NOMO-1 treated with DMSO at 0.1 percent for 48 hours (cell line): ENCODE data around the gene SHC4.
A peak's percentile ranks its signal among the peaks of the same experiment; 100 is the strongest.
"Not testable (repeated sequence)": the region's sequence is repeated elsewhere in the genome, so short reads cannot be mapped to it uniquely, and the experiment has no call there.

ENCODE experiments used
- DNase-seq: peaks from one replicate; lab custom pipeline; 2025; ENCODE audit not compliant: unreplicated experiment; lab: John Stamatoyannopoulos, UW

SHC4 gene

DNA sequence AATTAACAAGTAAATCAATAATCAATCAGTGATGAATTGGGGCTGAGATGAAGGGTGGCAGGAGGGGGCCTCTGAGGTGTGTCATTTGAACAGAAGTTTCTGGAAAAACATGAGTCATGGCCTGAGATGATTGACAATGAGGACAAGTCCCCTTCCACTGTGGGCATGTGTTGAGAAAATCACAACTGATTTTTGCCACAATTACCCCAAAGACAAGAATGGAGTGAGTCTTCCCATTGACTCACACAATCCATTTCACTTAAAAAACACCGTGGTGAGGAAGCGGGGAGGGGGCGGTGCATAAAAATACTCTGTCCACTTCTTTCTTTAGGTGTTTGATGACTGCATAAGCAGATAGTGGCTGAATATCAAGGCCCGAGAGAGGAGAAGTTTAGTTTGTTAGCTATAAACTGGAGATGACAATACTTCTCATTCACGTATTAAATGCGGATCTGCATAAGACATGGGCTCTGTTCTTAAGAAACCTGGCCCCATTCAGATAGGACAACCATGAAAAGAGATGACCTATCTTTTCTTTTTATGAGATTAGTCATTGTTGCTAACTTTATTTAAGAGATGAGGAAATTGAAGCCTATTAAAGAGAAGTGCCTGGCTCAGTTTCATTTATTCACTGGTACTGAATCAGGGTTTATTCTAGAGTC, 34.7 kb downstream of the SHC4 start:
- no peak for DNase-seq

DNA sequence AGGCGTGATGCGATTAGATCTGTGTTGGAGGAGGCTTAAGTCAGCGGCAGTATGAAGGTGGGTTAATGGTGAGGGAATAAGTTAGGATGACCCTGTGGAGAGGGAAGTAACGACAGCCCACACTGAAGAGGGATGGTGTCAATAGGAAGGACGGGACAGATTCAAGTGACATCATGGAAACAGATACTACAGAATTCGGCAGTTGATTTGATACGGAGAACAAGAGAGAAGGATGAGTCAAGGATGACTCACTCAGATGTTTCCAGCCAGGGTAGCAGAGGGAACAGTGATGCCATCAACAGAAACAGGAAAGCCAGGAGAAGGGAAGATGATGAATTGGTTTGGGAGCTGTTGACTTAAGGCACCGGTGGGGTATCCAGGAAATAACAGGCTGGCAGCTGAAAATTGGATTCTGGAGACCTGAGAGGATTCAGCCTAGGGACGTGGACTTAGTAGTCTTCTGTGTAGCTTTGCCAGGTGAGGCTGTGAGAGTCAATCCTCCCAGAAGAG, 38.0 kb downstream of the SHC4 start:
- no peak for DNase-seq

DNA sequence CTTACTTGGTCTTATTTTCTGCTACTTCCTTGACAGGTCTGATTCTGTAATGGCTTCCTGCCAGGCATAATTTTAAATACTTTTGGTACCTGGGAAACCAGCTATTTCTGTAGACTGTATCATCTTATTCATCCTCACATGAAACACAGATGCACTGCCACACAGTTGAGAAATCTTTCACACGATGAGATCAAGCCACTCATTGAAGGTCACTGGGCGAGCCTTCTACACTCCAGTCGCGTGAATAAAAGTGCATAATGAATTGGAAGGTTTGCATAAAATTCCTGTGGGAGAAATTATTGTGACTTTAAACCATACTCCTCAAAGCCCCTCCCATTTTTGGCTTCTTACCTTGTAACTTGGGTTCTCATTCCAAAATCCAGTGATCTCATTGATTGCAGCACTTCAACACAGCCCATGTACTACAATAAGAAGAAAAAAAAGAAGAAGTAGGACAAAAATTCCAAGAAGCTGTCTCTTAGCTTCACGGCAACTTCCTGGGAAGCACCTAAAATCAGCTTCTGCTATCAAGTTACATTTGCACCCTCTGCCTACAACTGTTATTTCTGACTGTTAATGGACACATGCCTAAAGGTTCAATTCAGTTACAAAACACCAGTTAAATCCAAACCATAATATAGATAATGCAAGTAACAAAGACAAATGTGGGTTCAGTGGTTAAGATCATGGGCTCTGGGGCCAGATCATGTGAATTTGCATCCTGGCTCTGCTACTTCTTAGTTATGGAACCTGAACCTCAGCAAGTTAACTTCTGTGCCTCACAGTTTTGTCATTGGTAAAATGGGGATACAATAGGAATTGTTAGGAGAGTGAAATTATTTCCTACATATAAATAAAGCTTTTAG, 39.0 kb downstream of the SHC4 start:
- no peak for DNase-seq

DNA sequence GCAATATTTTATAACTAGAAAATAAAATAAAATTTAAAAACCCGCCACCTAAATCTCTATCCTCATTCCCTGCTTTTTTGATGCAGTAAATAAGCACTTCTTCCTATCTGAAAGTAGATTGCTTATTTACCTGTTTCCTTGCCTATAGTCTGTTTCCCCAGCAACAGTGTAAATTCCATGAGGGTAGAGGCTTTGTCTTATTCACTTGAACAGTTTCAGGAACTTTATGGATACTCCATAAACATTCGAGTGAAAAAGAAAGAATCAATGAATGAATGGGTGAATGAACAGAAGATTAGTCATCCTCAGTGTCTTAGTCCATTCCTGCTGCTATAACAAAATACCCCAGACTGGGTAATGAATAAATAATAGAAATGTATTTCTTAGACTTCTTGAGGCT, 41.7 kb downstream of the SHC4 start:
- no peak for DNase-seq

DNA sequence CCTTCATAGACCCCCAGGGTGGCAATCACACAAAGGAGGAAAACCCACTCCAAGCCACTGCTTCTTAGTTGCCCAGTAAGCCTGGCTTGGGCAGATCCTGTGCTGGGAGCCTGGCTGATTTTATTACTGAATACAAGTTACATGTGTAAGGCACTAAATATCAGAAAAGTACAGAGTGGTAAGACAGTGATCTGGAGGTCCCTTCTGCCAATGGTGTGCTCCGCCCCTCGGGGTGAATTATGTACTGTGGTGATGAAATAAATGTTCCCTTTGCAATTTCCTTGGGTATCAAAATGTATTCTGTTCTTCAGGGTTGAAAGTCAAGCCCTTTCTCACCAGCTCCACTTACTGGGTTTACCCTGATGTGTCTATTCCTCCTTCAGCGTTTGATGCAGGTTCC, 47.0 kb downstream of the SHC4 start:
- no peak for DNase-seq

DNA sequence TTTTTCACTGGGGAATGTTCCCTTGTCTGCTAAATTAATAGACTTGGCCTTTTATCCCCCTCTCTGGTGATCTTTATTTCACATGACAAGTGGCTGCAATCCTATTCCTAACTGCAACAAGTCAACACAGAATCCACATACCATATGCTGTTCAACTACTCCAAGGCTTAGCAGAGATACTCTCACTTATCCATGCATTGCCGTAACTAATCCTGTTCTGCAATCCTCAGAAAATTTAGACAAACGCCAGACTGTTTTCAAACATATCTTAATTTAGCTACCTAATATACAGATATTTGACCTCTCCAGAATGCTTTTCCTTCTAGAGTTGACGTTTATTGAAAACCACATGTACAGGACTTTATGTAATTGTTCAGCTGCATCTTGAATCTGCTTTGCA, 47.9 kb downstream of the SHC4 start:
- DNase-seq = no peak

DNA sequence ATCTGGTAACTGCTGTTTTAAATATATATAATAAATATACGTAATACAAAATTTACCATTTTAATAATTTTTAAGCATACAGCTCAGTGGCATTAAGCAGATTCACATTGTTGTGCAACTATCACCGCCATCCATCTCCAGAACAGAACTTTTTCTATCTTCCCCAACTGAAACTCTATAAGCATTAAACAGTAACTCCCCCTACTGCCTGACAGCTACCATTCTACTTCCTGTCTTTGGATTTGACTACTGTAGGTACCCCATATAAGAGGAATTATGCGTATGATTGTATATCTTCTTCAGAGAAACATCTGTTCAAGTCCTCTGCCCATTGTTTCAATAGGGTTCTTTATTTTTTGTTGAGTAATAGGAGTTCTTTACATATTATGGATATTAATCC, 49.0 kb downstream of the SHC4 start:
- peak; percentile 78 for DNase-seq

DNA sequence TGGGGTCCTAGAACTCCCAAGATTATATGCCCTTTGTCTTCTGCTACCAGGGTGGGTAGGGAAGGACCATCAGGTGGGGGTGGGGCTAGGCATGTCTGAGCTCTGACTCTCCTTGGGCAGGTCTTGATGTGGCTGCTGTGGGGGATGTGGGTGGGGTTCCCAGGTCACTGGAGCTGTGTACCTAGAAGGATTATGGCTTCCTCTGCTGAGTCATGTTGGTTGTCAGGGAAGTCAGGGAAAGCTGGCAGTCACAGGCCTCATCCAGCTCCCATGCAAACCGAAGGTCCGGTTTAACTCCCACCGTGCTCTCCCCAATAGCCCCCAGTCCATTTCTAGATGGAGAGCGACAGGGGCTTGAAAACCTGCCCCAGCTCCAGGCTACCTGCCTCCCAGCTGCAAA, 50.6 kb downstream of the SHC4 start:
- DNase-seq = no peak

DNA sequence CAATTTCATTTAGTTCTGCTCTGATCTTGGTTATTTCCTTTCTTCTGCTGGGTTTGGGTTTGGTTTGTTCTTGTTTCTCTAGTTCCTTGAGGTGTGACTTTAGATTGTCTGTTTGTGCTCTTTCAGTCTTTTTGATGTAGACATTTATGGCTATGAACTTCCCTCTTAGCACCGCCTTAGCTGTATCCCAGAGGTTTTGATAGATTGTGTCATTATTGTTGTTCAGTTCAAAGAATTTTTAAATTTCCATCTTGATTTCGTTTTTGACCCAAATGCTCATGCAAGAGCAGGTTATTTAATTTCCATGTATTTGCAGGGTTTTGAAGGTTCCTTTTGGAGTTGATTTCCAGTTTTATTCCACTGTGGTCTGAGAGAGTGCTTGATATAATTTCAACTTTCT, 53.2 kb downstream of the SHC4 start:
- DNase-seq = not testable (repeated sequence)

DNA sequence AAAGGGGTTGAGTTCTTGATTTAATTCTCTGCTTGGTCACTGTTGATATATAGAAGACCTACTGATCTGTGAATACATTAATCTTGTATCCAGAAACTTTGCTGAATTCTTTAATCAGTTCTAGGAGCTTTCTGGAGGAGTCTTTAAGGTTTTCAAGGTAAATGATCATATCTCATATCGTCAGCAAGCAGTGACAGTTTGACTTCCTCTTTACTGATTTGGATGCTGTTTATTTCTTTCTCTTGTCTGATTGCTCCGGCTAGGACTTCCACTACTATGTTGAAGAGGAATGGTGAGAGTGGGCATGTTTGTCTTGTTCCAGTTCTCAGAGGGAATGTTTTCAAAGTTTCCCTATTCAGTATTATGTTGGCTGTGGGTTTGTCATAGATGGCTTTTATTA, 54.4 kb downstream of the SHC4 start:
- DNase-seq = not testable (repeated sequence)

DNA sequence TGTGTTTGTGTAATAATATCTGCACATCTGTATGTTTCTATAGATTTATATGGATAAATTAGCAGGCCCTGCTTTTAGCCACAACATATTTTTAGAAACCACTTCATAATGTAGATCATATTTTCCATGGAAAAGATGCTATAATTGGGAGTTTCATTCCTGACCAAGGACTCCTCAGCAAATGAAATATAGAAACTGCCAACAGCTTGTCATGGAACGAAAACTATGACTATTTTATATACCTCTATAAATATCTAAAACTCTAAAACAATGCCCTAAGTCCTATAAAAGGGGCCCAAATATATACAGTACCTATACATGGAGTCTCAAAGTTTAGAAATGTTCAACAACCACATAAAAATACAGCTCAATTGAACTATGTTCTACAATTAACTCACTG, 57.9 kb downstream of the SHC4 start:
- DNase-seq = no peak

DNA sequence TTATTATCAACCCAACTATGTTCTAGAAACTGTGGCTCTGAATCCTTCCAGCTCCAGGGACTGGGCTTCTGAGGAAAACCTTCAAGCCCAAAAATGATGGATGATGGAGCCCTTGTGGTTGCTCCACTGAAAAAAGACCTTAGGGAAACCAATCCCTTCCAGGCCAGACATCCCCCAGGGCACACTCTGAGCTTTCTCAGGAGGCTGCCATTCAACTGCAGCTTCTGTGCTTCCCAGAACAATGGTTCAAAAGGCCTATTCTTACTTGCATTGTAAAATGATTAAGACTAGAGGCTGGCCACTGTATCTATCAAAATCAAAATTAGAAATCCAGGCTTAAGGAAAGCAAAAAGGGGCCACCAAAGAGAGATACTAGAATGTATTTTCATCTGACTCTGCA, 58.5 kb downstream of the SHC4 start:
- DNase-seq = no peak

DNA sequence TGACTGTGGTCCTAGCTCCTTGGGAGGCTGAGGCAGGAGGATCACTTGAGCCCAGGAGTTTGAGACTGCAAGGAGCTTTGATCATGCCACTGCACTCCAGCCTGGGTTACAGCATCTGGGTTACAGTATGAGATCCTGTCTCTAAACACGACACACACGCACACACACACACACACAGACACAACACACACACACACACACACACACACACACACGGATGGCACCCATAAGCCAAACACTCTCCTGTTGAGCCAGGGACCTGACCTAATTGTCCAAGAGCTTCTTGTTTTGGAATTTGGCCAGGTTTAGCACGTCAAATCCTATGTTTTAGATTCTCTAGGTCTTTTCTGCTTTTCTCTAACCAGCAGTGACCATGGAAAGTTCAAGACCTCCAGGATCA, 59.0 kb downstream of the SHC4 start:
- DNase-seq = no peak

DNA sequence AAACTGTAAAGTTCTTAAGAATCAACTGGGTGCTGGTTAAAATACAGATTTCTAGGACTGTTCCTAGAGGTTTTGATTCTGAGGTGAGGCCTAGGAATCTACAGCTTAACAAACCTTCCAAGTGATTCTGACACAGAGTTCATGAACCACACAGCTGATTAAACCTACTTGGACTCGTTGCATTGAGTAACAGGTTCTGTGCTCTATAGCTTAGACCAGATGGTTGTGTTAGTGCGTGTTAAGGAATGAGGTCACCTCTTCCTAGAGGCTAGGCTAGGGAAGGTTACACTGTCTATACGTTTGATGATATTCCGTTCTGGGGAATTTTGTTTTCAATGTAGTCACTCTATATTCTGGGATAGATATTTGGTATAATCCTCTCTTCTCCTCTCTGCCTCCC, 63.9 kb downstream of the SHC4 start:
- no peak for DNase-seq

DNA sequence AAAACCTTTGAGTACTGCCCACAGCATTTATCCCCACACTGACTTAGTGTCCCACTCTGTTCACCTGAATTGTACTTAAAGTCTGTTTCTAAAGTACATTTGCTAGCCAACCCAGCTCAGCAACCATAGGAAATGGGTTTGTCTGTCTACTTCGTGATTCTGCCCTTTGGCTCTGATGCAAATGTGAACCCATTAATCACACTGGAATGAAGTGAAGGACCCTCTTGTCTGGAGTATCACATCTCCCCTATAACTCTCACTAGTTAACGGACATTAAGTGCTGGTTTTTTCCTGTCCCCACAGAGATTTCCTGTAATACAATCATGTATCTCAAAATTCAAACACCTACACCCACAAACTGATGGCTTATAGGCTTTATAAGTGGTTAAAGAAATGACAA, 65.3 kb downstream of the SHC4 start:
- DNase-seq = no peak

DNA sequence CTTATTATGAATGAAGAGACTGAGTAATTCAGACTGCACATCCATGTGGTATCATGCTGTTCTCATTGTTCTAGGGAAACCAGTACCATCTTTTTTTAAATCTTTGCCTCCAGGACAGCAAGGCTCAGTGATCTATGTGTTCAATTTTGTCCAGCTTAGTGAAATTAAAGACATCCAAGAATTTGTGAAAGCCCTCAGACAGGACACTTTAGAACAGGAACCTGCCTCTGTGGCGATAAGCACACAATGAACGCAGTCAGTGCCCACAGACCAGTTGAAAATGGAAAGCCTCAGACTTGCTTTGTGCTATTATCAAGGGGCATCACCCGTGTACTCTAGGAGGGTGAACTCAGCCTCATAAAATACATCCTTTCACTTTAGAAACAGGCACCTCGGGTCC, 65.7 kb downstream of the SHC4 start:
- DNase-seq = no peak

DNA sequence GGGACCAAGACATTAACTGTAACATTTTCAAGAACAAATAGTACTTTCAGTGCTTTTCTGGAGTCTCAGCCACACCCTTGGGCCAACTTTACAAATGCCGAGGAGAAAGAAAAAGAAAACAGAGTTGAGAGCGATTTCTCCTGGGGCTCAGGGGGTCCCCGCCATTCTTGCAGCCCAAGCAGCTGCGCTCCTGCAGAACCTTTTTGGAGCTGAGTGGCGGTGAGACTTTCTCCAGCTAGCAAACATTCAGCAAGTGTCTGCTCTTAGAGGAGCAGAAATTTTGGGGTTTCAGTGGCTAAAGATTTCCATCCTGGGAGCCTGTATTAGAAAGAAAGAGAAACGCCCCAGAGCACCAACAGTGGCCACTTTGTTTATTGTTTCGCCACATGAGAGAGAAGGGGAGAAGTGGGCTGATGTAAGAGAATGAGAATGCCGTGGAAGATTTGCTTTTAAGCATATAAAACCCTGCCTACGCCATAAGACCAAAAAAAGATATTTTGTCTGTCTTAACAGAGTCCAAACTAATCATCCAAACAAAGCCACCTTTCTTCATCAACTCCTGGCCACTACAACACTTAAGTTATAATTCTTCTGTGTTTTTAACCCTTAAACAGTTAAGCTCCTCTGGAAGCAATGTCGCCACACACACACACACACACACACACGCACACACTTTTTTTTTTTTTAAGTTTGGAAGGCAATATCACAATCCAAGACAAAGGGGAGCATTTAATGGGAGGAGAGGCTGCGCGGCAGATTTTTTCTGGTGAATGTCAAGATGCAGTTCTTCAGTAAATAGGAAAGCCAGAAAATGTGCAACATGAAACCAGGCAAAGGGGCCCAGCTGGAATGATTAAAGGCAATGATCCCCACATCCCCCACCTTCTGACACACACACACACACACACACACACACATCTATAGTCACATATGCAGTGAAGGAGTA, 66.6 kb downstream of the SHC4 start:
- no peak for DNase-seq

DNA sequence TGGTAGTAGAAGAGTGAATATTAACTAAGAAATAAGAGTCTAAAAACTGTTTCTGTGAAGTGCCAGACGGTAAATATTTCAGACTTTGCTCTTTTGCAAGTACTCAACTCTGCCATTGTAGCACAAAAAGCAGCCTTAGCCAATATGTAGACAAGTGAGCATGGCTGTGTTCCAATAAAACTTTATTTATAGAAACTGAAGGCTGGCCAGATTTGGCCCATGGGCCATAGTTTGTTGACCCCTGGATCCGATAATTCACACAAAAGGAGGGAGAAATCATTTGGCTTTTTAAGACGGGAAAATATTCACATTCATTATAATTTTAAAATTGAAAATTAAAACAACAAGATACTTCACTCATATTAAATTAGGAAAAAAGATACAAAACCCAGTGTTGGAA, 70.4 kb downstream of the SHC4 start:
- no peak for DNase-seq

DNA sequence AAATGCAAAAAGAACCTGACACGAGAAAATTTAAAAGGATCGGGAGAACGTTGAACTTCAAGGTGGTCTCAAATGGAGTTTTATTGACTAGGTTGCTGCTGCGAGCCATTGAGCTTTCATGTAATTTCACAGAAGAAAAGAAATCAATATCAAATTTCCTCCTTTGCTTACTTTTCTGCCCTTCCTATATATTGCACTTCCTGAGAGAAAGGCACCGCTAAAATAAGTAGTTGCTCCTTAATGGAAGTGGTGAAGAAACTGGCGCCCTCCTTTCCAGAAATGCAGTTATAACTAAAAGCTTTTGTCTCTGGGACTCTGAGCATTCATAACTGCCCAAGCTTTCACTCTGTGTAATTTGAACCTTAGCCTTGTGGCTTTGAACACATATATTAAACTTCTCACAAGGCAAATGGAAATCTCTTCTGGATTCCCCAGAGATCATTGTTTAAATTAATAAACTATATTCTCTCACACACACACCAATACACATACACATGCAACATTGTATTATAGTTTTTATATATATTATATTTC, 72.4 kb downstream of the SHC4 start:
- DNase-seq = no peak

DNA sequence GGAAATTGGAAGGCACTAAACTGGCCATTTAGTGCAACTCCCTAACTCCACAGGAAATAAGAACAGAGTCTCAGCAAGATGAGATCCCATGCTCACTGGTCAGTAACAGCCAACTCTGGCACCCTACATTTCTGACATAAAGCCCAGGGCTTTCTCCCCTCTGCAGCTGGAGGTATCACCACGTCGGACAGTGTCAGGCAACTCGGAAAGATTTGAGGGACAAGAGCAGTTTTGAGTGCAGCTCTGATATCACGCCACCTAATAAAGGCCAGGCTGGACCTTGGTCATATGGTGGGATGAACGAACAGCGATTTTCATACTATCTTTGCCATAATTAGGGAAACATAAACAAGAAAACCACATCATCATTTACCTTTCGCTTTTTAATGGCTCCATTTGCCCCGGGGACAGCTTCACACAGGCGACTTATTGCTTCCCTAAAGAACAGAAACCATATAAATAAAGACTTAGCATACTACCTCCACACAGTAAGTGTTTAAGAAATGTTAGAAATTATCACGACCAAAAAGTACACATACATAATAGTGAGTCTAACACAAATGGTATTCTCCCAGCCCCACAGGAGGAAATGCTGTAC, 73.2 kb downstream of the SHC4 start:
- DNase-seq = no peak

DNA sequence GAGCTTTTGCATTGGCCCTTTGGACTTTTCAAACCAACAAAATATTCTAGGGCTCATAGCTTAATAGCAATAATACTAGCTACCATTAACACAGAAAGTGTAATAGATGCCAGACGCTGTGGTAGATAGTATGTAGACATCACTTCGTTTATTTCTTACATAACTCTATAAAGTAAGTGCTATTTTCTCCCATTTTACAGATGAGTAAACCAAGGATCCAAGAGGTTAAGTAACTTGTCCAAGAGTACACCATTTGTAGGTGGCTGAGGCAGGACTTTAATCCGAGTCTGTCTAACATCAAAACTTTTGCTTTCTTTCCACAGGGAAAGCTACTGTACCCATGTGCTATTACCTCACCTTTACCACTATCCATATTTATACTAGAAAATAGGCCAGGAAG, 73.8 kb downstream of the SHC4 start:
- no peak for DNase-seq
